HepG2 (cell line): ENCODE data around the gene KXD1. TPM values are rescaled to one million over a fixed set of nuclear protein-coding genes. Genes with fewer than 3 reads are reported as not detected.
A peak's percentile ranks its signal among the peaks of the same experiment; 100 is the strongest.

ENCODE experiments used
- ELF3 ChIP-seq: IDR thresholded peaks from 2 replicates; pipeline ENCODE4 v1.6.1; 2016; ENCODE audit warnings: missing genetic modification reagents, missing compliant biosample characterization
- FOSL1 ChIP-seq: sonication (generic); formaldehyde crosslinking; IDR thresholded peaks from 2 replicates; pipeline ENCODE4 v1.9.0; 2021; ENCODE audit warnings: missing genetic modification reagents, borderline replicate concordance
- HMG20B ChIP-seq: conservative IDR thresholded peaks from 2 replicates; pipeline ENCODE4 v1.6.1; 2016; ENCODE audit warnings: missing genetic modification reagents, missing compliant biosample characterization
- MYC ChIP-seq: sonication (generic); formaldehyde crosslinking; IDR thresholded peaks from 2 replicates; pipeline ENCODE4 v1.9.0; 2021; ENCODE audit warnings: missing genetic modification reagents, borderline replicate concordance
- NCOR1 ChIP-seq: fragments of 200-600 bp; sonication (generic); IDR thresholded peaks from 2 replicates; pipeline ENCODE4 v1.7.0; 2017; ENCODE audit warnings: antibody characterized with exemption, low read length, borderline replicate concordance
- NR2F2 ChIP-seq: IDR thresholded peaks from 2 replicates; pipeline ENCODE4 v1.6.1; 2012; ENCODE audit warnings: low read depth, inconsistent platforms, borderline replicate concordance
- PHF20 ChIP-seq: sonication (generic); formaldehyde crosslinking; IDR thresholded peaks from 2 replicates; pipeline ENCODE4 v1.5.0; 2020; ENCODE audit warnings: mild to moderate bottlenecking, missing genetic modification reagents
- SMYD3 ChIP-seq: sonication (generic); formaldehyde crosslinking; IDR thresholded peaks from 2 replicates; pipeline ENCODE4 v1.8.1; 2023; ENCODE audit warnings: mild to moderate bottlenecking, missing genetic modification reagents
- SOX13 ChIP-seq, 3 experiments: fragments of 450-650 bp in 1 of 3; sonication (generic) in 1 of 3; formaldehyde crosslinking in 1 of 3; IDR thresholded peaks in 2 of 3; conservative IDR thresholded peaks in 1 of 3; 2 replicates each; pipeline versions ENCODE4 v1.5.0 to v1.6.1; 2016 to 2020; ENCODE audit warnings: antibody characterized with exemption in 1 of 3, mild to moderate bottlenecking in 1 of 3, missing compliant biosample characterization in 1 of 3, missing genetic modification reagents in 1 of 3, moderate library complexity in 1 of 3
- SUZ12 ChIP-seq: fragments of 150-350 bp; IDR thresholded peaks from 2 replicates; pipeline ENCODE4 v1.6.1; 2014; ENCODE audit warnings: low read depth, low read length
- ZNF260 ChIP-seq: sonication (generic); formaldehyde crosslinking; IDR thresholded peaks from 2 replicates; pipeline ENCODE4 v1.4.0; 2020; ENCODE audit warnings: missing genetic modification reagents, low read depth, mild to moderate bottlenecking, borderline replicate concordance
- ZNF264 ChIP-seq: sonication (generic); formaldehyde crosslinking; IDR thresholded peaks from 2 replicates; pipeline ENCODE4 v1.4.0; 2020; ENCODE audit warnings: missing genetic modification reagents
- ZNF431 ChIP-seq: sonication (generic); formaldehyde crosslinking; IDR thresholded peaks from 2 replicates; pipeline ENCODE4 v1.9.0; 2022; ENCODE audit warnings: missing genetic modification reagents, low read depth, mild to moderate bottlenecking, borderline replicate concordance
- ZNF589 ChIP-seq: sonication (generic); formaldehyde crosslinking; conservative IDR thresholded peaks from 2 replicates; pipeline ENCODE4 v1.8.0; 2022; ENCODE audit warnings: mild to moderate bottlenecking, moderate library complexity, missing genetic modification reagents
- ZNF782 ChIP-seq: sonication (generic); formaldehyde crosslinking; IDR thresholded peaks from 2 replicates; pipeline ENCODE4 v1.4.0; 2020; ENCODE audit warnings: missing genetic modification reagents, mild to moderate bottlenecking, borderline replicate concordance
- polyA plus RNA-seq, 8 experiments: library from polyadenylated mRNA; depleted of rRNA in 3 of 8; stranded (reverse) in 7 of 8; unstranded in 1 of 8; fragments of >200 nt; fragmentation: Illumina TruSeq in 4 of 8; extraction: Trizol in 4 of 8; gene quantifications; 2 replicates each; pipeline versions ENCODE4 v1.2.1 to v1.2.3, GENCODE V29; 2011 to 2016; ENCODE audit warnings: low read depth in 4 of 8, missing spikeins in 1 of 8, mixed read lengths in 1 of 8; ENCODE audit not compliant: insufficient read depth in 1 of 8
- total RNA-seq, 5 experiments: library from RNA; depleted of rRNA; stranded (reverse); fragments of >200 nt; fragmentation: Illumina TruSeq; extraction: Trizol; gene quantifications; 2 replicates each; pipeline ENCODE4 v1.2.3, GENCODE V29; 2016; ENCODE audit warnings: low read depth in 1 of 5
- TF ChIP-seq, protein P1 (sequence below): sonication (generic); formaldehyde crosslinking; IDR thresholded peaks from 2 replicates; pipeline ENCODE4 v1.8.0; 2022; ENCODE audit warnings: mild to moderate bottlenecking, missing genetic modification reagents
- TF ChIP-seq, protein P2 (sequence below): sonication (generic); formaldehyde crosslinking; IDR thresholded peaks from 2 replicates; pipeline ENCODE4 v1.9.0; 2021; ENCODE audit warnings: missing genetic modification reagents, borderline replicate concordance
- TF ChIP-seq, protein P3 (sequence below): sonication (generic); formaldehyde crosslinking; IDR thresholded peaks from 2 replicates; pipeline ENCODE4 v1.4.0; 2020; ENCODE audit warnings: missing genetic modification reagents, borderline replicate concordance
- TF ChIP-seq, protein P4 (sequence below): sonication (generic); formaldehyde crosslinking; IDR thresholded peaks from 2 replicates; pipeline ENCODE4 v1.4.0; 2020; ENCODE audit warnings: missing genetic modification reagents

KXD1 gene
- total and polyA plus RNA-seq, 2 of the 13 experiments (the other 11 are each of a cell fraction or from before 2014, with no cell fraction given), result 44.6 to 143 TPM

DNA sequence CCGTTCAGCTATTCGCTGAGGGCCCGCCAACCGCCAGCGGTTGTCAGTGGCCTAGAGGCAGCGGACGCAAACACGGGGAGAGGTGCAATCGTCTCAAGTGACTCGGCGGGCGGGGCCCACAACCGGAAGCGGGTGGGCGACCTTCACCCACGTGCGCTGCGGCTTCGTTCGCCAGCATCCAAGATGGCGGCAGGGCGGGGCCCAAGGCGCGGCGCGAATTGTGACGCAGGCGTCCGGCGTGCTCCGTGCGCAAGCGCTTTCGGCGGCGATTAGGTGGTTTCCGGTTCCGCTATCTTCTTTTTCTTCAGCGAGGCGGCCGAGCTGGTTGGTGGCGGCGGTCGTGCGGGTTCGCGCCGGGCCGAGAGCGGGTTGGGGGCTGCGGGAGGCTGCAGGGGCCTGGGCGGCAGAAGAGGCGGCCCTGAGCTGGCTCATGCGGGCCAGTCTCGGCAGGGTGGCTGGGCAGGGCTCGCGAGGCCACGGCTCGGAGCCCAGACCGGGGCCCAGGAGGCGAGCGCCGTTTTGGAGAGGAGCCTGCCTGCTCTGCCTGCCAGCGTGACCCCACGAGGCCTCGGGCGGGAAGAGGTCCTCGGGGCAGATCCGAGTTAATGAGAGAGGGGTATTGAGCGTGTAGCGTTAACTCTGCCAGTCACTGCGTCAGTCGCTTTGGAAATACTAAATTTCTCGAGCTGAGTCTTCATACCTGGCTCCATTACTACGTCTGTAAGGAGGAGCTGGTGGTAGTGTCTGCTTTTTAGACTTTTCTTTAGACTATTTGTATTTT is 14.1 kb downstream of the KXD1 start, which contains the start of gene UBA52 (continued):
- TF ChIP-seq, protein P1, sequence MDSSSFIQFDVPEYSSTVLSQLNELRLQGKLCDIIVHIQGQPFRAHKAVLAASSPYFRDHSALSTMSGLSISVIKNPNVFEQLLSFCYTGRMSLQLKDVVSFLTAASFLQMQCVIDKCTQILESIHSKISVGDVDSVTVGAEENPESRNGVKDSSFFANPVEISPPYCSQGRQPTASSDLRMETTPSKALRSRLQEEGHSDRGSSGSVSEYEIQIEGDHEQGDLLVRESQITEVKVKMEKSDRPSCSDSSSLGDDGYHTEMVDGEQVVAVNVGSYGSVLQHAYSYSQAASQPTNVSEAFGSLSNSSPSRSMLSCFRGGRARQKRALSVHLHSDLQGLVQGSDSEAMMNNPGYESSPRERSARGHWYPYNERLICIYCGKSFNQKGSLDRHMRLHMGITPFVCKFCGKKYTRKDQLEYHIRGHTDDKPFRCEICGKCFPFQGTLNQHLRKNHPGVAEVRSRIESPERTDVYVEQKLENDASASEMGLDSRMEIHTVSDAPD (CRISPR knock-in tag), result 0 out of 2 replicates have a peak, but pooled peaks have one; percentile 47
- TF ChIP-seq, protein P2, sequence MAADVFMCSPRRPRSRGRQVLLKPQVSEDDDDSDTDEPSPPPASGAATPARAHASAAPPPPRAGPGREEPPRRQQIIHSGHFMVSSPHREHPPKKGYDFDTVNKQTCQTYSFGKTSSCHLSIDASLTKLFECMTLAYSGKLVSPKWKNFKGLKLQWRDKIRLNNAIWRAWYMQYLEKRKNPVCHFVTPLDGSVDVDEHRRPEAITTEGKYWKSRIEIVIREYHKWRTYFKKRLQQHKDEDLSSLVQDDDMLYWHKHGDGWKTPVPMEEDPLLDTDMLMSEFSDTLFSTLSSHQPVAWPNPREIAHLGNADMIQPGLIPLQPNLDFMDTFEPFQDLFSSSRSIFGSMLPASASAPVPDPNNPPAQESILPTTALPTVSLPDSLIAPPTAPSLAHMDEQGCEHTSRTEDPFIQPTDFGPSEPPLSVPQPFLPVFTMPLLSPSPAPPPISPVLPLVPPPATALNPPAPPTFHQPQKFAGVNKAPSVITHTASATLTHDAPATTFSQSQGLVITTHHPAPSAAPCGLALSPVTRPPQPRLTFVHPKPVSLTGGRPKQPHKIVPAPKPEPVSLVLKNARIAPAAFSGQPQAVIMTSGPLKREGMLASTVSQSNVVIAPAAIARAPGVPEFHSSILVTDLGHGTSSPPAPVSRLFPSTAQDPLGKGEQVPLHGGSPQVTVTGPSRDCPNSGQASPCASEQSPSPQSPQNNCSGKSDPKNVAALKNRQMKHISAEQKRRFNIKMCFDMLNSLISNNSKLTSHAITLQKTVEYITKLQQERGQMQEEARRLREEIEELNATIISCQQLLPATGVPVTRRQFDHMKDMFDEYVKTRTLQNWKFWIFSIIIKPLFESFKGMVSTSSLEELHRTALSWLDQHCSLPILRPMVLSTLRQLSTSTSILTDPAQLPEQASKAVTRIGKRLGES (CRISPR knock-in tag), result 0 out of 2 replicates have a peak, but pooled peaks have one; percentile 25
- TF ChIP-seq PHF20 (CRISPR knock-in tag) (peak; percentile 92), ZNF260 (CRISPR knock-in tag) (no peak), ZNF589 (CRISPR knock-in tag) (peak; percentile 87), ZNF264 (CRISPR knock-in tag) (peak; percentile 87), ZNF431 (CRISPR knock-in tag) (peak; percentile 53; the same call in 1 of the 2 replicates), SMYD3 (CRISPR knock-in tag) (no peak), SUZ12 (no peak), NCOR1 (peak; percentile 47; the same call in 1 of the 2 replicates), MYC (peak; percentile 100), SOX13 (IDR thresholded peaks at IDR 0.05) (no peak), SOX13 (CRISPR knock-in tag; conservative IDR thresholded peaks at IDR 0.05 in 1 of 2, IDR thresholded peaks at IDR 0.05 in 1 of 2) (peak in 1 of 2 experiments; percentile 55; a peak in 1 of 4 replicates), ZNF782 (CRISPR knock-in tag) (no peak; the same call in 1 of the 2 replicates), ELF3 (CRISPR knock-in tag) (peak; percentile 92), NR2F2 (no peak), FOSL1 (CRISPR knock-in tag) (no peak), HMG20B (CRISPR knock-in tag) (peak; percentile 59)
- TF ChIP-seq, protein P3, sequence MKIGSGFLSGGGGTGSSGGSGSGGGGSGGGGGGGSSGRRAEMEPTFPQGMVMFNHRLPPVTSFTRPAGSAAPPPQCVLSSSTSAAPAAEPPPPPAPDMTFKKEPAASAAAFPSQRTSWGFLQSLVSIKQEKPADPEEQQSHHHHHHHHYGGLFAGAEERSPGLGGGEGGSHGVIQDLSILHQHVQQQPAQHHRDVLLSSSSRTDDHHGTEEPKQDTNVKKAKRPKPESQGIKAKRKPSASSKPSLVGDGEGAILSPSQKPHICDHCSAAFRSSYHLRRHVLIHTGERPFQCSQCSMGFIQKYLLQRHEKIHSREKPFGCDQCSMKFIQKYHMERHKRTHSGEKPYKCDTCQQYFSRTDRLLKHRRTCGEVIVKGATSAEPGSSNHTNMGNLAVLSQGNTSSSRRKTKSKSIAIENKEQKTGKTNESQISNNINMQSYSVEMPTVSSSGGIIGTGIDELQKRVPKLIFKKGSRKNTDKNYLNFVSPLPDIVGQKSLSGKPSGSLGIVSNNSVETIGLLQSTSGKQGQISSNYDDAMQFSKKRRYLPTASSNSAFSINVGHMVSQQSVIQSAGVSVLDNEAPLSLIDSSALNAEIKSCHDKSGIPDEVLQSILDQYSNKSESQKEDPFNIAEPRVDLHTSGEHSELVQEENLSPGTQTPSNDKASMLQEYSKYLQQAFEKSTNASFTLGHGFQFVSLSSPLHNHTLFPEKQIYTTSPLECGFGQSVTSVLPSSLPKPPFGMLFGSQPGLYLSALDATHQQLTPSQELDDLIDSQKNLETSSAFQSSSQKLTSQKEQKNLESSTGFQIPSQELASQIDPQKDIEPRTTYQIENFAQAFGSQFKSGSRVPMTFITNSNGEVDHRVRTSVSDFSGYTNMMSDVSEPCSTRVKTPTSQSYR (CRISPR knock-in tag), result no peak; the same call in 1 of the 2 replicates
- TF ChIP-seq, protein P4, sequence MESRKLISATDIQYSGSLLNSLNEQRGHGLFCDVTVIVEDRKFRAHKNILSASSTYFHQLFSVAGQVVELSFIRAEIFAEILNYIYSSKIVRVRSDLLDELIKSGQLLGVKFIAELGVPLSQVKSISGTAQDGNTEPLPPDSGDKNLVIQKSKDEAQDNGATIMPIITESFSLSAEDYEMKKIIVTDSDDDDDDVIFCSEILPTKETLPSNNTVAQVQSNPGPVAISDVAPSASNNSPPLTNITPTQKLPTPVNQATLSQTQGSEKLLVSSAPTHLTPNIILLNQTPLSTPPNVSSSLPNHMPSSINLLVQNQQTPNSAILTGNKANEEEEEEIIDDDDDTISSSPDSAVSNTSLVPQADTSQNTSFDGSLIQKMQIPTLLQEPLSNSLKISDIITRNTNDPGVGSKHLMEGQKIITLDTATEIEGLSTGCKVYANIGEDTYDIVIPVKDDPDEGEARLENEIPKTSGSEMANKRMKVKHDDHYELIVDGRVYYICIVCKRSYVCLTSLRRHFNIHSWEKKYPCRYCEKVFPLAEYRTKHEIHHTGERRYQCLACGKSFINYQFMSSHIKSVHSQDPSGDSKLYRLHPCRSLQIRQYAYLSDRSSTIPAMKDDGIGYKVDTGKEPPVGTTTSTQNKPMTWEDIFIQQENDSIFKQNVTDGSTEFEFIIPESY (CRISPR knock-in tag), result peak; percentile 43; the same call in 1 of the 2 replicates
